ENCODE data around the gene RBMS2.
"Not testable (repeated sequence)": the region's sequence is repeated elsewhere in the genome, so short reads cannot be mapped to it uniquely, and the experiment has no call there.

The RBMS2 gene

DNA sequence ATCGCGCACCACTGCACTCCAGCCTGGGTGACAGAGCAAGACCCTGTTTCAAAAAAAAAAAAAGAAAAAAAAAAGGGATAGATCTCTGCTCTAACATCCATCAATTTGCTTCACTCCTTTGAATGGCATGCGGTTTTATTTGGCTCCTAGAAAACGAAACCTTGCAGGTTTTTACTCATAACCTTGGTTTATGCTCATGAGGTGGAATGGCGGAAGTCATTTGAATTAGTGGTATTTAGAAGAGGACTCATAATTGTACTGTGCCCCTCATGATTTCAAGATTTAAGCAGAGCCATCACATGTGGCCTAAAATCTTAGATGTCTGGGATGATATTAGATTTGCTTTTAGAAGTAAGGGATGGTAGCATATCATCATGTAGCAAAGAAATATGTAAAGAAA lies 29.4 kb downstream of the RBMS2 start:
- H3K27ac ChIP-seq (ENCODE audit: low read length) = no peak overlapping the region
- H3K9me3 ChIP-seq (ENCODE audit: insufficient read depth, low read depth, low read length) = no peaks in the 10 kb centered on the region
- no peak overlapping the region for H3K4me3 ChIP-seq (ENCODE audit: low read length)
- H3K27me3 ChIP-seq (ENCODE audit: insufficient read depth, low read length) = no peaks in the 10 kb centered on the region
- no peaks in the 10 kb centered on the region for H3K4me1 ChIP-seq (ENCODE audit: insufficient read depth, low read length)
- H3K9ac ChIP-seq (ENCODE audit: low read depth, low read length) = no peak overlapping the region
- no peaks in the 10 kb centered on the region for H3K36me3 ChIP-seq (ENCODE audit: insufficient read depth, low read depth, low read length)

DNA sequence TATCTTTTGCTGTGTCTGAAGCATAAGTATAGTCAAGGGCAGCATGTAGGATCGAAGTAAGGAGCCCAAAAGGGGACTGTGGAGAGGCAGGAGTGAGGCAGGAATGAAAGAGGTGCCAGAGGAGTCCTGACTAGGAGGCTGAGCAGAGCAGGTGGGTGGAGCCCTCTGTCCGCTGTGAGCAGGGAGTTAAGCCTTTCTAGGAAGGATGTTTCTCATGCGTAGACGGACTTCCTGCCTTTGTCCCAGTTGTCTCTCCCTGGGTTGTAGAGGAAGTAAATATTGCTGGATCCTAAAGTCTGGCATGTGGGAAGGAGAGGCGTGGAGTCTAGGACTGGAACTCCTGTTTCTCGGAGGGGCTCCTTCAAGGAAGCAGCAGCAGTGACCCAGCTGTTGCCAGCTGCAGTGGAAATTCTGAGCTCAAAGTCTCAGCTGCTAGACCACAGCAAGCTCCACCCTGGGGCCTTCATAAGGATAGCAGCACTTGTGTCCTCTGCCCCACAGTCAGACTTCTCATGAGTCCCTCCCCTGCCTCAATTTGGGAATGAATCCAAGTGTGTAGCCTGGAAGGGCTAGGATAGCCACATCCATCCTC lies 44.0 kb downstream of the RBMS2 start:
- Histone ChIP-seq H3K36me3 (ENCODE audit: insufficient read depth, low read depth, low read length) (no peaks in the 10 kb centered on the region; the same call in 1 of the 2 replicates), H3K4me3 (ENCODE audit: low read length) (peak overlapping the region; percentile 39; the same call in 1 of the 2 replicates), H3K4me1 (ENCODE audit: insufficient read depth, low read length) (peaks cover 6% of the 10 kb centered on the region), H3K27ac (ENCODE audit: low read length) (no peak overlapping the region), H3K9ac (ENCODE audit: low read depth, low read length) (peak overlapping the region; percentile 49; the same call in 1 of the 2 replicates), H3K27me3 (ENCODE audit: insufficient read depth, low read length) (no peaks in the 10 kb centered on the region), H3K9me3 (ENCODE audit: insufficient read depth, low read depth, low read length) (no peaks in the 10 kb centered on the region)

DNA sequence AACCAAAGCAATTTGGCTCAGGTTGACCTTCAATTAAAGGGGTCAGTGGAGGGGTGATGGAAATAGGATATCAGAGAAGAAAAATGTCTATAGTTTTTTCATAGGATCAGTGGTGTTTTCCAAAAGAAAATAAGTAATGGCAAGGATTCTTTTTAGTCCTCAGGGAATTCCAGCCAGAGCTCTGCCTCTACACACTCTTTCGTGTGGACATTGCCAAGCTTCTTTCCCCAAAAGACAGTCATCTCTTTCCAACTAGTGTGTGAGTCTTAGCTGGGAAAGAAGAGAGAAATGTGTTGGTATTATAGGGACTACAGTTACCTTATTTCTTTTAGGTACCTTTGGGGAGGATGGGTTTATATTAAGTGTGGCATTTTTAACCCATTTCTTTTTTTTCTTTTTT lies 46.5 kb downstream of the RBMS2 start:
- Histone ChIP-seq H3K27ac (ENCODE audit: low read length) (no peak overlapping the region), H3K4me1 (ENCODE audit: insufficient read depth, low read length) (peaks cover 6% of the 10 kb centered on the region), H3K9ac (ENCODE audit: low read depth, low read length) (no peak overlapping the region), H3K27me3 (ENCODE audit: insufficient read depth, low read length) (no peaks in the 10 kb centered on the region), H3K36me3 (ENCODE audit: insufficient read depth, low read depth, low read length) (peaks cover 3% of the 10 kb centered on the region), H3K4me3 (ENCODE audit: low read length) (no peak overlapping the region), H3K9me3 (ENCODE audit: insufficient read depth, low read depth, low read length) (no peaks in the 10 kb centered on the region; the same call in 1 of the 2 replicates)

DNA sequence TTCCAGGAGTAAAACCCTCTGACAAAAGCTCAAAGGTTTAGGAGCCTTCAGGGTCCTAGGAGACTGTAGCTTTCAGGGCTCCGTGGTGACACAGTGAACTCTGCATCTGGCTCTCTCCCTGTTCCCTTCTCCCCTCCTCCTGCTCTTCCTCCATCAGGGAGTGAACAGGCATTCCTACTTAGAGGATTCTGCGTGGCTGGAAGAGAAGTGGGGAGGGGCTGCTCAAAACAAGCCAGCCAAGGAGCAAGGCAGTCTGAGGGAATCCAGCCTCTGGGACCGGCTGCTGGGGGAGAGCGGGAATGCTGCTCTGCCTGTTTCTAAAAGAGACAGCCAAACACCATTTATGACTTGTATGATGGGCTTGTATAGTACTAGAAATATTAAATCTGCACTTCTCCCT lies 49.5 kb downstream of the RBMS2 start:
- Histone ChIP-seq H3K27ac (ENCODE audit: low read length) (no peak overlapping the region), H3K4me3 (ENCODE audit: low read length) (no peak overlapping the region), H3K9me3 (ENCODE audit: insufficient read depth, low read depth, low read length) (no peaks in the 10 kb centered on the region; the same call in 1 of the 2 replicates), H3K27me3 (ENCODE audit: insufficient read depth, low read length) (no peaks in the 10 kb centered on the region), H3K4me1 (ENCODE audit: insufficient read depth, low read length) (no peaks in the 10 kb centered on the region), H3K36me3 (ENCODE audit: insufficient read depth, low read depth, low read length) (peaks cover 3% of the 10 kb centered on the region), H3K9ac (ENCODE audit: low read depth, low read length) (no peak overlapping the region)

DNA sequence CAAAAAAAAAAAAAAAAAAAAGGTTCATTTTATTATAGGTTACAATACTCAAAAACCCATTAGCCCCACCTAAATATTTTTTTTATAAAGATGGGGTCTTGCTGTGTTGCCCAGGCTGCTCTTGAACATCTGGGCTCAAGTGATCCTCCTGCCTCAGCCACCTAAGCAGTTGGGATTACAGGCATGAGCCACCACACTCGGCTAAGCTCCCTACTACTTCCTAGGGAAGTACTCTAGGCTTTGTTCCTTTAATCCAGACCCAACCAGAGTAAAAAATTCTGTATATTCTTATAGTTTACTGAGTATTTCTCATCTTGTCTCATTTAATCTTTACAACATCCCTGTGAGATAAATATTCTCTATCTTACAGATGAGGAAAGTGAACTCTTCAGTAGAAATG lies 50.7 kb downstream of the RBMS2 start:
- no peak overlapping the region for H3K27ac ChIP-seq (ENCODE audit: low read length)
- no peaks in the 10 kb centered on the region for H3K27me3 ChIP-seq (ENCODE audit: insufficient read depth, low read length)
- no peak overlapping the region for H3K4me3 ChIP-seq (ENCODE audit: low read length)
- no peaks in the 10 kb centered on the region for H3K4me1 ChIP-seq (ENCODE audit: insufficient read depth, low read length)
- H3K9me3 ChIP-seq (ENCODE audit: insufficient read depth, low read depth, low read length) = no peaks in the 10 kb centered on the region; the same call in 1 of the 2 replicates
- peaks cover 3% of the 10 kb centered on the region for H3K36me3 ChIP-seq (ENCODE audit: insufficient read depth, low read depth, low read length)
- H3K9ac ChIP-seq (ENCODE audit: low read depth, low read length) = no peak overlapping the region

DNA sequence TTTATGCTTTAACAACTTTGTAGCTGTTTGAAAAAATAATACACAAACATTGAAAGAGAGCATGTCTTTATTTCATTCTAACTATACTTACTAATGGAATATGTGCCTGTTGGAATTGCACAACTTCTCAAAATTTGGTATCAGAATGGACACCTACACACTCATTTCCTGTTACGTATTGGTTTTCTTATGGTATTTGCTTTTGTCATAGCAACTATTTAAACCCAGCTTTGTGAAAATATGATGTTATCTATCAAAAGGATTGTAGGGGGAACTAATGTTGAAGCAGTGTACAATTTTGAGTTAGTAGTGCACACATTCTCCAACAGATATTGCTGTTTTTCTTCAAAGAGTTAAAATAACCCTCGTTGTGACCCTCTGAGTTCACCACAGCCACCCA lies 52.6 kb downstream of the RBMS2 start:
- Histone ChIP-seq H3K4me3 (ENCODE audit: low read length) (no peak overlapping the region), H3K9ac (ENCODE audit: low read depth, low read length) (no peak overlapping the region), H3K27ac (ENCODE audit: low read length) (no peak overlapping the region)

DNA sequence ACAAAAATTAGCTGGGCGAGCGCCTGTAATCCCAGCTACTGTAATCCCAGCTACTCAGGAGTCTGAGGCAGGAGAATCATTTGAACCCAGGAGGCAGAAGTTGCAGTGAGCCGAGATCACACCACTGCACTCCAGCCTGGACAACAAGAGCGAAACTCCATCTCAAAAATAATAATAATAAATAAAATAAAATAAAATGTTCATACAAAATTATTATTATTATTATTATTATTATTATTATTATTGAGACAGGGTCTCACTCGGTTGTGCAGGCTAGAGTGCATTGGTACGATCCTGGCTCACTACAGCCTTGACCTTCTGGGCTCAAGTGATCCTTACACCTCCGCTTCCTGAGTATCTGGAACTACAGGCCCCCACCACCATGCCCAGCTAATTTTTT lies 55.6 kb downstream of the RBMS2 start:
- H3K4me3 ChIP-seq (ENCODE audit: low read length); H3K36me3 ChIP-seq (ENCODE audit: insufficient read depth, low read depth, low read length); H3K9me3 ChIP-seq (ENCODE audit: insufficient read depth, low read depth, low read length); H3K27ac ChIP-seq (ENCODE audit: low read length); H3K4me1 ChIP-seq (ENCODE audit: insufficient read depth, low read length); H3K9ac ChIP-seq (ENCODE audit: low read depth, low read length); H3K27me3 ChIP-seq (ENCODE audit: insufficient read depth, low read length): not testable (repeated sequence)

More for the DNA sequence above, 52.6 kb downstream of the RBMS2 start:
- Histone ChIP-seq H3K9me3 (ENCODE audit: insufficient read depth, low read depth, low read length) (no peaks in the 10 kb centered on the region; the same call in 1 of the 2 replicates), H3K36me3 (ENCODE audit: insufficient read depth, low read depth, low read length) (peaks cover 3% of the 10 kb centered on the region; the same call in 1 of the 2 replicates), H3K27me3 (ENCODE audit: insufficient read depth, low read length) (no peaks in the 10 kb centered on the region), H3K4me1 (ENCODE audit: insufficient read depth, low read length) (no peaks in the 10 kb centered on the region)

DNA sequence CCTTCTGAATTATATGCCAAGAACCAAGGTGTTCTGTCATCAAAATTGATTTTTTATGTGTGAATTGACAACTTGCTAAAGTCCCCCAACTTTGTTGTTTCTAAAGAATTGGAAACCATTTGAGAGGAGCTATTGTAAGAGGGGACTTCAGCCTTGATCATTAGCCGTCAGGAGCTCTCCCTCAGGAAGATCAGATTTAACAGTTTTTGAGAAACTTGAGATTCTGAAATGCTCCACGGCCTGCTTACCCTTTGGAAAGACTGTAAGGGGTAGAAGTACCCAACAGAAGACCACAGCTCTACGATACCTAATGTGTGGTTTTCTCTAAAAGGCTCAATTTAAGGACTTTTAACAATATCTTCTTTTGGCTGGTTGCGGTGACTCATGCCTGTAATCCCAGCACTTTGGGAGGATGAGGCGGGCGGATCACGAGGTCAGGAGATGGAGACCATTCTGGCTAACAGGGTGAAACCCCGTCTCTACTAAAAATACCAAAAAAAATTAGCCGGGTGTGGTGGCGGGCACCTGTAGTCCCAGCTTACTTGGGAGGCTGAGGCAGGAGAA lies 57.4 kb downstream of the RBMS2 start:
- no peak overlapping the region for H3K4me3 ChIP-seq (ENCODE audit: low read length)
- H3K4me1 ChIP-seq (ENCODE audit: insufficient read depth, low read length) = no peaks in the 10 kb centered on the region; the same call in 1 of the 2 replicates
- no peak overlapping the region for H3K27ac ChIP-seq (ENCODE audit: low read length)
- no peaks in the 10 kb centered on the region for H3K27me3 ChIP-seq (ENCODE audit: insufficient read depth, low read length)
- no peaks in the 10 kb centered on the region for H3K36me3 ChIP-seq (ENCODE audit: insufficient read depth, low read depth, low read length)
- no peak overlapping the region for H3K9ac ChIP-seq (ENCODE audit: low read depth, low read length)
- no peaks in the 10 kb centered on the region for H3K9me3 ChIP-seq (ENCODE audit: insufficient read depth, low read depth, low read length)

DNA sequence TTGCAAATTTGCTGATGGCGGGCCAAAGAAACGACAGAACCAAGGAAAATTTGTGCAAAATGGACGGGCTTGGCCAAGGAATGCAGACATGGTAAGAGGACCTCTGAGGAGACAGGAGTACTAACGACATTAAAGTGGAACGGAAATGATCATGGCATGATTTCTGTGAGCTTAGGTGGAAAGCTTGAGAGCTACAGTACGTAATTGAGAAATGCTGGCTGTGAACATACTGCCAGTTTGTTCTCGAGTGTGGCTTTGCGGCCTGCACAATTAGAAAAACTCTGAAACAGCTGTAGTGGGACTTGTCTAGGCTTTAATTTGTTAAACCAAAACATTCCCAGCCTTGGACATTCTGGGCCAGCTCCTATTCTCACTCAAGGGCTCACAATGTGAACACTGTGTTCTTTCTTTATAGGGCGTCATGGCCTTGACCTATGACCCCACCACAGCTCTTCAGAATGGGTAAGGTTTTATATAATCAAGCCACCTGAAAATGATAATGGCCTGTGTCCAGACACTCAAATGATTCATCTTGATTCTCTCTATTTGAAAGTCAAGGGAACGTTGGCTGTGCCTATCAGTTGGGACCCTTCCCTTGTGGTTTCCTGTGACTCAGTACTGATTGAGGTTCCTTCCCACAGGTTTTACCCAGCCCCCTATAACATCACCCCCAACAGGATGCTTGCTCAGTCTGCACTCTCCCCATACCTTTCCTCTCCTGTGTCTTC lies 60.0 kb downstream of the RBMS2 start:
- H3K36me3 ChIP-seq (ENCODE audit: insufficient read depth, low read depth, low read length) = no peaks in the 10 kb centered on the region
- H3K4me1 ChIP-seq (ENCODE audit: insufficient read depth, low read length) = no peaks in the 10 kb centered on the region; the same call in 1 of the 2 replicates
- no peak overlapping the region for H3K27ac ChIP-seq (ENCODE audit: low read length)
- H3K9ac ChIP-seq (ENCODE audit: low read depth, low read length) = no peak overlapping the region
- no peaks in the 10 kb centered on the region for H3K27me3 ChIP-seq (ENCODE audit: insufficient read depth, low read length)
- no peaks in the 10 kb centered on the region for H3K9me3 ChIP-seq (ENCODE audit: insufficient read depth, low read depth, low read length)
- H3K4me3 ChIP-seq (ENCODE audit: low read length) = no peak overlapping the region

DNA sequence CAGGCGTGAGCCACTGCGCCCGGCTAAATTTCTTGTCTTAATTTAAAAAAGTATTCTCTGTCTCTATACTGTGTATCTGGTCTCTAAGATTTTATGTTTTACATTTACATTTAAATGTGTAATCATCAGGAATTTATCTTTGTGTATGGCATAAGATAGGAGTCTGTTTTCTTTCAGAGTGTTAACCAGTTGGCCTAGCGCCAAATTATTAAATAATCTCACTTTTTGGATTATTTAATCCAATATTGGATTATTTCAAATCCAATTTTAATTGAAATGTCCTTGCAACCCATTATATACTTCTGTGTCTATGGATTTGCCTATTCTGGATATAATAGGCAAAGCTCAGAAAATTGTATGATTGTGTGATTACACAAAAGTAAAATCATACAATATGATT lies 63.5 kb downstream of the RBMS2 start:
- Histone ChIP-seq H3K36me3 (ENCODE audit: insufficient read depth, low read depth, low read length) (peaks cover 14% of the 10 kb centered on the region; the same call in 1 of the 2 replicates), H3K9ac (ENCODE audit: low read depth, low read length) (no peak overlapping the region), H3K4me3 (ENCODE audit: low read length) (no peak overlapping the region), H3K27me3 (ENCODE audit: insufficient read depth, low read length) (no peaks in the 10 kb centered on the region), H3K4me1 (ENCODE audit: insufficient read depth, low read length) (peaks cover 7% of the 10 kb centered on the region), H3K9me3 (ENCODE audit: insufficient read depth, low read depth, low read length) (no peaks in the 10 kb centered on the region), H3K27ac (ENCODE audit: low read length) (no peak overlapping the region)

DNA sequence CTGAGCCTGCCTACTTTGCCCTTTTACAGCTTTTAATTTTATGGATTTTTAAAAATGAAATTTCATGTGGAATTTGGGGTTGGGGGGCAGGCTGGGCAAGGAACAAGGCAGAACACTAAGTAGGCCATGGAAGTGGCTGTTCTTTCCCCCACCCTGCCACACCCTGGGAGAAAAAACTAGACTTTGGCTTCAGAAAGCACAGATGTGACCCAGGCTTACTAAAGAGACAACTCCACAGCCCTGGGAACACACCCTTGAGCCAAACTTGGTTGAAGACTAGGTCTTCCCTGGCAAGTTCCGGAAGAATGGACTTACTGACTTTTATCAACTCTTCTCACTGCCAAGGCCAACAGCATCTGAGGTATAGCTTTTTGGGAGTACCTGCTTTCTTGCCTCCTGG lies 68.2 kb downstream of the RBMS2 start:
- Histone ChIP-seq H3K27me3 (ENCODE audit: insufficient read depth, low read length) (no peaks in the 10 kb centered on the region), H3K9ac (ENCODE audit: low read depth, low read length) (no peak overlapping the region), H3K4me1 (ENCODE audit: insufficient read depth, low read length) (peaks cover 12% of the 10 kb centered on the region), H3K36me3 (ENCODE audit: insufficient read depth, low read depth, low read length) (peaks cover 14% of the 10 kb centered on the region; the same call in 1 of the 2 replicates), H3K27ac (ENCODE audit: low read length) (no peak overlapping the region), H3K4me3 (ENCODE audit: low read length) (no peak overlapping the region), H3K9me3 (ENCODE audit: insufficient read depth, low read depth, low read length) (no peaks in the 10 kb centered on the region)

Measured in iPS-20b (cell line).